OCI-LY7 (cell line): ENCODE data around the gene DENND2A.

Experiments
- EZH2phosphoT487 ChIP-seq: fragments of 200-600 bp; sonication (generic); IDR thresholded peaks from 2 replicates; pipeline ENCODE4 v1.6.1; 2018; ENCODE audit warnings: low read depth, borderline replicate concordance, mild to moderate bottlenecking, mixed run types, antibody characterized with exemption, low read length, moderate library complexity, mixed read lengths
- TF ChIP-seq, protein P1 (sequence below): fragments of 200-600 bp; sonication (generic); conservative IDR thresholded peaks from 2 replicates; pipeline ENCODE4 v1.5.1; 2014; ENCODE audit warnings: mild to moderate bottlenecking, antibody characterized with exemption, low read length, moderate library complexity, mixed read lengths

DNA sequence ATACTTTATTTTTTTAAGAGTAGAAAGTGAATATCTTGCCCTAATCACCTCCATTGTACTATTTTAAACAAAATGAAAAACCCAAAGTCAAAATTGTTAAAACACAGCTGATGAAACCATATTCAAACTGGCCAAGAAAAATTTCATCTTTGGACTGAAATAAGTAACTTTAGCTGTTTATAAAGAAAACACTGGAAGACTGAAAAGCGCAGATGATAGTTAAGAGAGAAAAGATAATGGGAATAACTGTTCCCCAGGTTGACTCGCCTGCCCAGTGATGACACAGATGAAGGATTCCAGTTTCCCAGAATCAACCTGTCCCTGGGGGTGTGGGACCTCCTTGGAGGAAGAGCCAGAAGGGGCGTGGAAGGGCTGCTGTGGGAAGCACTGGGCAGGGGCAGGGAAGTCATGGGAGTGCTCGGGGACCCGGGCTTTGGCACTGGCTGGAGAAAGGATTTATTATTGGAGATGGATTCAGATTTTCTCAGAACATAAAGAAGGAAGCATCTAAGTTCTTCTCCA, 43.1 kb downstream of the DENND2A start:
- TF ChIP-seq, protein P1, sequence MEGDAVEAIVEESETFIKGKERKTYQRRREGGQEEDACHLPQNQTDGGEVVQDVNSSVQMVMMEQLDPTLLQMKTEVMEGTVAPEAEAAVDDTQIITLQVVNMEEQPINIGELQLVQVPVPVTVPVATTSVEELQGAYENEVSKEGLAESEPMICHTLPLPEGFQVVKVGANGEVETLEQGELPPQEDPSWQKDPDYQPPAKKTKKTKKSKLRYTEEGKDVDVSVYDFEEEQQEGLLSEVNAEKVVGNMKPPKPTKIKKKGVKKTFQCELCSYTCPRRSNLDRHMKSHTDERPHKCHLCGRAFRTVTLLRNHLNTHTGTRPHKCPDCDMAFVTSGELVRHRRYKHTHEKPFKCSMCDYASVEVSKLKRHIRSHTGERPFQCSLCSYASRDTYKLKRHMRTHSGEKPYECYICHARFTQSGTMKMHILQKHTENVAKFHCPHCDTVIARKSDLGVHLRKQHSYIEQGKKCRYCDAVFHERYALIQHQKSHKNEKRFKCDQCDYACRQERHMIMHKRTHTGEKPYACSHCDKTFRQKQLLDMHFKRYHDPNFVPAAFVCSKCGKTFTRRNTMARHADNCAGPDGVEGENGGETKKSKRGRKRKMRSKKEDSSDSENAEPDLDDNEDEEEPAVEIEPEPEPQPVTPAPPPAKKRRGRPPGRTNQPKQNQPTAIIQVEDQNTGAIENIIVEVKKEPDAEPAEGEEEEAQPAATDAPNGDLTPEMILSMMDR, result no peak
- no peak for TF ChIP-seq EZH2phosphoT487
